Psoas muscle (tissue), 8 donors: ENCODE measurements around the gene PPP1R16B. TPM values are rescaled to one million over a fixed set of nuclear protein-coding genes. Genes with fewer than 3 reads are reported as not detected.
A peak's percentile ranks its signal among the peaks of the same experiment; 100 is the strongest.

ENCODE experiments used
- ATAC-seq, 4 donors: fragments of 200-7000 bp; cut with Tn5 transposase; one replicate each; pipeline ENCODE4 v1.9.1; 2020; ENCODE audit warnings: moderate library complexity in 3 of 4, mild to moderate bottlenecking in 2 of 4
- DNase-seq, 2 donors: peaks; one replicate each; pipeline ENCODE4 v3.0.0-alpha.2; 2020
- H3K27ac ChIP-seq: fragments of 200-600 bp; one replicate; pipeline ENCODE4 v1.8.0; 2022
- H3K27me3 ChIP-seq, 3 donors: fragments of 200-600 bp in 1 of 3; one replicate each; pipeline versions ENCODE4 v1.6.1 to v1.8.0; 2013 to 2022; ENCODE audit warnings: low read length in 2 of 3, mild to moderate bottlenecking in 2 of 3, moderate library complexity in 1 of 3; ENCODE audit not compliant: insufficient read depth in 3 of 3
- H3K36me3 ChIP-seq, 2 donors: fragments of 200-600 bp in 1 of 2; one replicate each; pipeline versions ENCODE4 v1.6.1 to v1.8.0; 2013 to 2022; ENCODE audit warnings: low read depth in 1 of 2, mild to moderate bottlenecking in 1 of 2, moderate library complexity in 1 of 2; ENCODE audit not compliant: insufficient read depth in 1 of 2
- H3K4me1 ChIP-seq: fragments of 200-600 bp; one replicate; pipeline ENCODE4 v1.8.0; 2022
- H3K4me3 ChIP-seq: fragments of 200-600 bp; one replicate; pipeline ENCODE4 v1.8.0; 2022; ENCODE audit warnings: mild to moderate bottlenecking
- H3K9me3 ChIP-seq: fragments of 200-600 bp; one replicate; pipeline ENCODE4 v1.8.0; 2022
- CTCF ChIP-seq: fragments of 200-600 bp; IDR thresholded peaks from one replicate; pipeline ENCODE4 v1.8.0; 2022; ENCODE audit warnings: antibody characterized with exemption
- WGBS, 3 donors: extraction: QIAGEN DNeasy Blood & Tissue Kit; methylation state at CpG; one replicate each; pipeline versions ENCODE4 v1.1.6 to v1.1.7; 2013; 5-methylcytosine and 5-hydroxymethylcytosine counted together
- intact Hi-C, 2 donors: fragments of 100-400 bp; cut with DNase I; formaldehyde crosslinking; loops; one replicate each; pipeline versions ENCODE4 v1.11.0 to v1.14.2; 2022
- polyA plus RNA-seq, 3 donors: library from polyadenylated mRNA; stranded (reverse); fragments of 200-250 nt; gene quantifications; one replicate each; pipeline ENCODE4 v1.2.3, GENCODE V29; 2013
- total RNA-seq, 4 donors: library from RNA; stranded (reverse); fragmentation: NEBNext Ultra II Directional in 2 of 4; extraction: Animal tissue kit (Norgen Biotek cat#: 25700) in 2 of 4; gene quantifications; one replicate each; pipeline versions ENCODE4 v1.2.1 to v1.2.4, GENCODE V29; 2021 to 2023
- donor health status: healthy with polysubstance abuse.
- donor health status: DM: no; HTN: no; CAD: no; lungs with moderate emphysema.
- donor health status: Bipolar disorder and iron deficiency.
- donor health status: healthy.
- donor health status: DM: yes; HTN: yes; CAD: no.
- donor health status: DM: no; HTN: no; CAD: no.
- donor health status: DM: no; HTN: no; CAD: no.
- donor health status: DM: yes; HTN: yes; CAD: no.

The PPP1R16B gene
- total and polyA plus RNA-seq, 7 donors = 1.6 to 5.2 (median 4.1) TPM

- H3K4me1 ChIP-seq = peaks cover 8% of the 10 kb centered on the region
- no peak for DNase-seq
- WGBS, 3 donors = 6 to 9% (median 7%) methylated on average over 5 of the region's 5 CpGs
- intact Hi-C loops = no loop called here
- no peaks in the 10 kb centered on the region for H3K27me3 ChIP-seq
- no peaks in the 10 kb centered on the region for H3K9me3 ChIP-seq
- ATAC-seq = no peak
- H3K36me3 ChIP-seq = peaks cover 2 to 4% of the 10 kb centered on the region in 2 donors
- peak overlapping the region; percentile 89 for H3K27ac ChIP-seq
- peak overlapping the region; percentile 94 for H3K4me3 ChIP-seq
- TF ChIP-seq CTCF = no peak
Observed at GRCh38 chr20:38962928-38963401, 157.5 kb downstream of the PPP1R16B start.

GRCh38 chr20:38963745-38964144 is 158.2 kb downstream of the PPP1R16B start:
- intact Hi-C loops = no loop called here
- TF ChIP-seq CTCF = no peak
- DNase-seq = no peak
- Histone ChIP-seq H3K27ac (no peak overlapping the region), H3K9me3 (no peaks in the 10 kb centered on the region), H3K4me1 (peaks cover 8% of the 10 kb centered on the region), H3K27me3 (no peaks in the 10 kb centered on the region), H3K4me3 (no peak overlapping the region), H3K36me3 (peaks cover 2 to 8% of the 10 kb centered on the region in 2 donors)
- ATAC-seq = no peak

- no peak overlapping the region for H3K4me3 ChIP-seq
- H3K4me1 ChIP-seq = peaks cover 8% of the 10 kb centered on the region
- H3K9me3 ChIP-seq = no peaks in the 10 kb centered on the region
- DNase-seq (no peak), ATAC-seq (no peak)
- H3K27ac ChIP-seq = no peak overlapping the region
- intact Hi-C loops = no loop called here
- no peak for TF ChIP-seq CTCF
- no peaks in the 10 kb centered on the region for H3K27me3 ChIP-seq
- peaks cover 13 to 23% of the 10 kb centered on the region in 2 donors for H3K36me3 ChIP-seq
Observed at GRCh38 chr20:38965264-38965663, 159.8 kb downstream of the PPP1R16B start.

- intact Hi-C loops = no loop called here
- no peak for ATAC-seq
- H3K4me3 ChIP-seq = no peak overlapping the region
- no peaks in the 10 kb centered on the region for H3K9me3 ChIP-seq
- no peaks in the 10 kb centered on the region for H3K27me3 ChIP-seq
- no peak for TF ChIP-seq CTCF
- H3K27ac ChIP-seq = no peak overlapping the region
- peaks cover 14 to 40% of the 10 kb centered on the region in 2 donors for H3K36me3 ChIP-seq
- 52 to 77% (median 60%) methylated on average over 6 of the region's 6 CpGs for WGBS, 3 donors
- H3K4me1 ChIP-seq = peaks cover 4% of the 10 kb centered on the region
- no peak for DNase-seq
Observed at GRCh38 chr20:38968090-38968489, 162.6 kb downstream of the PPP1R16B start.

- no peak overlapping the region for H3K4me3 ChIP-seq
- intact Hi-C loops = loop anchor here in 1 of 2 donors (10.0 kb wide), 1 partner anchor 65 kb away; no protein-coding TSS in a partner anchor
- peaks cover 14 to 49% of the 10 kb centered on the region in 2 donors for H3K36me3 ChIP-seq
- no peak for TF ChIP-seq CTCF
- WGBS, 3 donors = 75 to 79% (median 77%) methylated on average over 4 of the region's 4 CpGs
- H3K27ac ChIP-seq = no peak overlapping the region
- H3K27me3 ChIP-seq = no peaks in the 10 kb centered on the region
- ATAC-seq (no peak), DNase-seq (no peak)
- H3K4me1 ChIP-seq = no peaks in the 10 kb centered on the region
- H3K9me3 ChIP-seq = no peaks in the 10 kb centered on the region
Observed at GRCh38 chr20:38969708-38970107, 164.2 kb downstream of the PPP1R16B start.
